Endothelial cell (in vitro differentiated cells): Measurements from ENCODE around the gene EPHA4. TPM values are rescaled to one million over a fixed set of nuclear protein-coding genes. Genes with fewer than 3 reads are reported as not detected.

Experiments
- DNase-seq: peaks from one replicate; pipeline ENCODE4 v3.0.0; 2021; ENCODE audit warnings: low spot score
- H3K27ac Mint-ChIP-seq: one replicate; pipeline ENCODE4 v1.8.0; 2021; ENCODE audit warnings: mixed read lengths, inconsistent platforms; ENCODE audit not compliant: unreplicated experiment
- H3K27me3 Mint-ChIP-seq: one replicate; pipeline ENCODE4 v1.8.0; 2021; ENCODE audit warnings: mild to moderate bottlenecking, moderate library complexity, mixed read lengths, inconsistent platforms; ENCODE audit not compliant: unreplicated experiment
- H3K36me3 Mint-ChIP-seq: one replicate; pipeline ENCODE4 v1.8.0; 2021; ENCODE audit warnings: mild to moderate bottlenecking, low read depth, mixed read lengths, inconsistent platforms; ENCODE audit not compliant: unreplicated experiment
- H3K4me1 Mint-ChIP-seq: one replicate; pipeline ENCODE4 v1.8.0; 2021; ENCODE audit warnings: mild to moderate bottlenecking, mixed read lengths, inconsistent platforms; ENCODE audit not compliant: unreplicated experiment
- H3K4me3 Mint-ChIP-seq: one replicate; pipeline ENCODE4 v1.8.0; 2021; ENCODE audit warnings: mild to moderate bottlenecking, mixed read lengths, inconsistent platforms; ENCODE audit not compliant: unreplicated experiment
- H3K9me3 Mint-ChIP-seq: one replicate; pipeline ENCODE4 v1.8.0; 2021; ENCODE audit warnings: mixed read lengths, inconsistent platforms; ENCODE audit not compliant: unreplicated experiment
- CTCF ChIP-seq: fragments of 200-600 bp; sonication (generic); IDR thresholded peaks from one replicate; pipeline ENCODE4 v1.5.0; 2021; ENCODE audit warnings: antibody characterized with exemption; ENCODE audit not compliant: unreplicated experiment
- long read RNA-seq: library from polyadenylated mRNA; unstranded; transcript quantifications from one replicate; pipeline ENCODE4 v2.0.0, GENCODE V29; 2020; ENCODE audit not compliant: unreplicated experiment
- total RNA-seq: library from RNA; stranded (reverse); fragmentation: NEBNext Ultra II Directional; extraction: Animal tissue kit (Norgen Biotek cat#: 25700); gene quantifications from one replicate; pipeline ENCODE4 v1.2.1, GENCODE V29; 2021; ENCODE audit not compliant: unreplicated experiment

The EPHA4 gene
- 62.0 TPM for total RNA-seq
- long read RNA-seq, partial matches to known transcripts: 12 of 17 reads
- long read RNA-seq, other reads (novel, unspliced or antisense): 4 of 17 reads

DNA sequence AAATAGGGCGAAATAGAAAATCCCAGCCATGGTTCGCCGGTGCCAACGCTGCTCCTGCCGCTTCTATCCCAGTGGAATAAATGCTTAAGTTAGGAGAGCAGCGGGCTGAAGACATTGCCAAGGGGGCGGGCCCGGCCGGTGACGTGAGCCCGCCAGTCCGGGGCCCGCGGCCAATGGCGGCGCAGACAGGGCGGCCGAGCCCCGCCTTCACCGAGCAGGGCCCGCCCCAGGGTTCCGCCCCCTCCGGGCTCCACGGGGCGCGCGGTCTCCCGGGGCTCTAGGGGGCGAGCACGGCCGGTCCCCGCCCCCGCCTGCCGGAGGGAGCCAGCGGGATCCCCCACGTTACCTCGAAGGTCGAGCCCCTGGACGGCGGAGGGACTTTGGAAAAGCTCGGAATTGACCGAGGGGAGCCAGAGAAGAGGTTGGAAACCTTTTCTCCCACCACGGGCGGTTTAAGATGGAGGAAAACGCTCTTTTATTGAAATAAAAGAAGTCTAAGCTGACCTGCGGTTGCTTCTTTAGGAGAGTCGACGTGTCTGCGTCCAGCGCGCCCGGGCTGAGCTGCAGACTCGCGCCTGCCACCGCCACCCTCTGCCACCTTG, at the start of gene EPHA4:
Gene EPHA4 (minus strand): TSS at position 86 of the 602 bp plus-strand sequence. CDS start 56 bp downstream, at position 30.
- Mint-ChIP-seq H3K4me1 (peaks cover 24% of the 10 kb centered on the region), H3K27me3 (peaks cover 6% of the 10 kb centered on the region)

GRCh38 chr2:221618007-221618406, 45.9 kb upstream of the EPHA4 start:
- H3K4me1 Mint-ChIP-seq: peaks cover 19% of the 10 kb centered on the region
- H3K27me3 Mint-ChIP-seq: no peaks in the 10 kb centered on the region
- no peak for TF ChIP-seq CTCF
- H3K36me3 Mint-ChIP-seq: no peaks in the 10 kb centered on the region
- H3K4me3 Mint-ChIP-seq: no peak overlapping the region
- H3K9me3 Mint-ChIP-seq: no peaks in the 10 kb centered on the region
- H3K27ac Mint-ChIP-seq: no peak overlapping the region
- DNase-seq: no peak

More for the DNA sequence above, at the start of gene EPHA4:
- Mint-ChIP-seq H3K9me3 (no peaks in the 10 kb centered on the region), H3K36me3 (peaks cover 7% of the 10 kb centered on the region), H3K27ac (peak within 1 kb of the TSS; percentile 85), H3K4me3 (peak within 1 kb of the TSS; percentile 98)
- TF ChIP-seq CTCF: no peak
- peak; percentile 93 for DNase-seq

- Mint-ChIP-seq H3K36me3 (no peaks in the 10 kb centered on the region), H3K4me1 (peaks cover 22% of the 10 kb centered on the region), H3K4me3 (no peak overlapping the region), H3K27me3 (no peaks in the 10 kb centered on the region), H3K27ac (no peak overlapping the region), H3K9me3 (no peaks in the 10 kb centered on the region)
- TF ChIP-seq CTCF: no peak
- no peak for DNase-seq
Measured at GRCh38 chr2:221616561-221616960, 44.5 kb upstream of the EPHA4 start.

DNA sequence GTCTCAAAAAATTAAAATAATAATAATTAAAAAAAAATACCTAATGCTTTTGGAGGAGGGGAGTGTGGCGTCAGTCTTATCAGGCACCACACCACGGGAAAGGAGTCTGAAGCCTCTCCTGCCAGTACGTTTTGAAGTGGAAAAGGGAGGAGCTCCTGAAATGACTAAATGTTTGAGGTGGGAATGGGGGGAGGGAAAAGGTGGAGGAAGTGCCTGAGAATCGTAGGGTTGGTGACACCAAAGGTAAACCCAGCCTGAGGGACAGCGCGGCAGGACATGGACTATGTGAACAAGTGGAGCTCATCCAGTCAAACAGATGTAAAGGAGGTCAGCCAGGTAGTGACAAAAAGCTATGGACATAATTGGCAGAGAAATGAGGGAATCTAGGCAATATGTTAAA, 42.2 kb upstream of the EPHA4 start:
- DNase-seq: no peak
- Mint-ChIP-seq H3K4me1 (peaks cover 12% of the 10 kb centered on the region), H3K27me3 (peaks cover 1% of the 10 kb centered on the region), H3K27ac (no peak overlapping the region), H3K9me3 (no peaks in the 10 kb centered on the region), H3K4me3 (no peak overlapping the region), H3K36me3 (no peaks in the 10 kb centered on the region)
- no peak for TF ChIP-seq CTCF

DNA sequence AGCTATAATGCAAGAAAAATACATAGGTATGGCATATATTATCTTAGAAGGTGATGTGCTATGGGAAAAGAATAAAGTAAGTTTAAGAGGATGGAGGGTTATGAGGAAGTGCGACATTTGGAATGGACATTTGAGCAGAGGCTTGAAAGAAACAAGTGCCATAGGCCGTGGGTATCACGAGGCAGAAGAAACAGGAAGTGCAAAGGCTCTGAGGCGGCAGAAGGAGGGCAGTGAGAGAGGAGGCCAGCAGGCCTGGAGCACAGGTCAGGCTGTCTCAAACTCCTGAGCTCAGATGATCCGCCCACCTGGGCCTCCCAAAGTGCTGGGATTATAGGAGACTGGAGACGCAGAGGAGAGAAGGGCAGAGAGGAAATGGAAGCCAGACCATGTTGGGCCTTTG, 40.7 kb upstream of the EPHA4 start:
- no peak for TF ChIP-seq CTCF

More for the DNA sequence above, 40.7 kb upstream of the EPHA4 start:
- Mint-ChIP-seq H3K4me3 (no peak overlapping the region), H3K27ac (no peak overlapping the region), H3K36me3 (no peaks in the 10 kb centered on the region), H3K9me3 (no peaks in the 10 kb centered on the region), H3K27me3 (peaks cover 1% of the 10 kb centered on the region), H3K4me1 (peaks cover 6% of the 10 kb centered on the region)
- no peak for DNase-seq
